T-helper 17 cell (primary cell): ENCODE data around the gene NLRC5. TPM values are rescaled to one million over a fixed set of nuclear protein-coding genes. Genes with fewer than 3 reads are reported as not detected.

Experiments used
- ATAC-seq: fragments of 150-1000 bp; cut with Tn5 transposase; 2 replicates; pipeline ENCODE4 v1.10.0; 2021; ENCODE audit warnings: mild to moderate bottlenecking, moderate library complexity
- DNase-seq, 3 donors: peaks; one replicate each; pipeline versions ENCODE4 v3.0.0 to v3.0.0-alpha.2; 2020 to 2021
- H3K9me3 ChIP-seq: one replicate; pipeline ENCODE4 v1.7.0; 2013; ENCODE audit warnings: low read length, mild to moderate bottlenecking; ENCODE audit not compliant: control insufficient read depth, poor library complexity, severe bottlenecking
- H3K27ac Mint-ChIP-seq: one replicate; pipeline ENCODE4 v1.8.0; 2022; ENCODE audit warnings: mild to moderate bottlenecking, moderate library complexity, mixed read lengths
- H3K27me3 Mint-ChIP-seq: one replicate; pipeline ENCODE4 v1.8.0; 2022; ENCODE audit warnings: mixed read lengths
- H3K36me3 Mint-ChIP-seq: one replicate; pipeline ENCODE4 v1.8.0; 2022; ENCODE audit warnings: low read depth, mixed read lengths
- H3K4me1 Mint-ChIP-seq: one replicate; pipeline ENCODE4 v1.8.0; 2022; ENCODE audit warnings: mild to moderate bottlenecking, mixed read lengths
- H3K4me3 Mint-ChIP-seq: one replicate; pipeline ENCODE4 v1.8.0; 2022; ENCODE audit warnings: mild to moderate bottlenecking, moderate library complexity, mixed read lengths
- total RNA-seq, 4 donors: library from RNA in 2 of 4; stranded (reverse) in 2 of 4; gene quantifications; one replicate each; pipeline ENCODE4 v1.2.3 and lab custom pipeline; 2022 to 2026

Gene NLRC5
- total RNA-seq, 2 donors from 2014 or later, result 381 to 578 TPM

GRCh38 chr16:56950881-56951771 is 38.2 kb upstream of the NLRC5 start:
- H3K27me3 Mint-ChIP-seq, result no peaks in the 10 kb centered on the region
- H3K4me1 Mint-ChIP-seq, result peaks cover 14% of the 10 kb centered on the region
- no peaks in the 10 kb centered on the region for H3K9me3 ChIP-seq
- peaks cover 3% of the 10 kb centered on the region for H3K36me3 Mint-ChIP-seq
- DNase-seq, result peak; percentile 23 to 30 (median 28)
- ATAC-seq, result peak; percentile 79
- peak overlapping the region; percentile 92 for H3K27ac Mint-ChIP-seq
- no peak overlapping the region for H3K4me3 Mint-ChIP-seq

DNA sequence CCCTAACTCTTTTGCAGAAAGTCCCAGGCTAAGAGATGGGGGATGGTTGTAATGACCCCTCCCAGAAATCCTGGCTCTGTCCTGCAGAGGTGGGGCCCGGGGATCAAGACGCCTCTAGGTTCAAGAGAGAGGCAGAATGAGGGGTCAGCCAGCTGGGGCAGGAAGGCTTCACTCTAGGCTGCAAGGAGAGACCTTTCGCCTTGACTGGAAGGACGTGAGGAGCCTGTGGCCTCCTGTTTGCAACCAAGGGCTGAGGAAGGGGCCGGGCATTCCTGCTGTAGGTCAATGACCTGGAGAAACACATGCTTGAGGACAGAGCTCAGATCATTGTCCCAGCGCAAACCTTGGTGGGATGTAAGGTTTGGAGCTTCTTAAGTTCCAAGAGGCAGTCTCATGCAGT is 36.4 kb upstream of the NLRC5 start:
- ATAC-seq, result no peak
- H3K9me3 ChIP-seq, result no peaks in the 10 kb centered on the region
- H3K27me3 Mint-ChIP-seq, result no peaks in the 10 kb centered on the region
- no peaks in the 10 kb centered on the region for H3K36me3 Mint-ChIP-seq
- H3K4me1 Mint-ChIP-seq, result peaks cover 12% of the 10 kb centered on the region
- no peak overlapping the region for H3K4me3 Mint-ChIP-seq
- no peak overlapping the region for H3K27ac Mint-ChIP-seq
- DNase-seq, result no peak

DNA sequence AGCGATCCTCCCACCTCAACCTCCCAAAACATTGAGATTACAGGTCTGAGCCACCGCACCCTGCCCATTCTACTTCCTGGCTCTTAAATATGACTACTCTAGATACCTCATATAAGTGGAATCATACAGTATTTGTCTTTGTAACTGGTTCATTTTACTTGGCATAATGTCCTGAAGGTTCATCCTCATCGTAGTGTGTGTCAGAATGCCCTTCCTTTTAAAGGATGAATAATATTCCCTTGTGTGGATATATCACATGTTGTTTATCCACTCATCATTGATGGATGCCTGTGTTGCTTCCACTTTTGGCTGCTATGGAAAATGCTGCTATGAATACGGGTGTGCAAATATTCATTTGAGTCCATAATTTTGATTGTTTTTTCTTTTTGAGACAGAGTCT is 33.3 kb upstream of the NLRC5 start:
- no peaks in the 10 kb centered on the region for H3K27me3 Mint-ChIP-seq
- no peaks in the 10 kb centered on the region for H3K36me3 Mint-ChIP-seq
- no peaks in the 10 kb centered on the region for H3K9me3 ChIP-seq
- DNase-seq (no peak), ATAC-seq (no peak)
- H3K27ac Mint-ChIP-seq, result no peak overlapping the region
- H3K4me3 Mint-ChIP-seq, result no peak overlapping the region
- H3K4me1 Mint-ChIP-seq, result peaks cover 4% of the 10 kb centered on the region

- H3K4me3 Mint-ChIP-seq, result no peak overlapping the region
- DNase-seq (no peak), ATAC-seq (peak; percentile 52)
- H3K9me3 ChIP-seq, result no peaks in the 10 kb centered on the region
- no peaks in the 10 kb centered on the region for H3K36me3 Mint-ChIP-seq
- no peak overlapping the region for H3K27ac Mint-ChIP-seq
- H3K27me3 Mint-ChIP-seq, result no peaks in the 10 kb centered on the region
- H3K4me1 Mint-ChIP-seq, result no peaks in the 10 kb centered on the region
These were observed 32.6 kb upstream of the NLRC5 start for GRCh38 chr16:56956756-56957155.

DNA sequence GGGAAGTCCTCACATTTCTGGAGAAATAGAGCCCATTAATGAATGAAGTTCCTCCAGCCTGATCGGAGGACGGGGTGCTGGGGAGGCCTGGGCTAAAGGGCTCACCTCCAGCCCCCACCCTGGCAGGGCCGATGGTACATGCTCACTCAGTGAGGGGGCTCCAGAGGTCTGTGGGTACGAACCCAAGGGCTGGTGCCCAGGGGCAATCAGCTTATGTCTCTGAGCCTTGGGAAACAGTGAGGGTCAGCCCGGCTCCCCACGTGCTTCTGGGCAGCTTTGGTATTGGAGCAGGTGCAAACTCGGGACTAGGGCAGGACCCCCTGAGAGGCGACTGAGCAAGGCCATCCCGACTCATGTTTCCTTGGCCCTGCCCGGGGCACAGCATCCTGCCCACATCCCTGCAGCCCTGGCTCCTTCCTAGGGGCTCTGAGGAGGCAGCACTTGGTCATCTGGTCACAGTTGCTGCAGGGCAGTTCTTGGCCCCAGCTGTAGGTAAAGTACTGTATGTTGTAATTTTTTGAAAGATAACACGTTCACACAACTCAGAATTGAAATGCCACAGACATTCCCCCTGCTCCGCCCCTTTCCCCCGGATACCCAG is 28.6 kb upstream of the NLRC5 start:
- Mint-ChIP-seq H3K36me3 (no peaks in the 10 kb centered on the region), H3K4me3 (no peak overlapping the region), H3K4me1 (peaks cover 13% of the 10 kb centered on the region), H3K27ac (no peak overlapping the region), H3K27me3 (no peaks in the 10 kb centered on the region)
- H3K9me3 ChIP-seq, result no peaks in the 10 kb centered on the region
- no peak for DNase-seq
- ATAC-seq, result no peak

GRCh38 chr16:56961386-56961785 is 28.0 kb upstream of the NLRC5 start:
- DNase-seq, result no peak
- H3K9me3 ChIP-seq, result no peaks in the 10 kb centered on the region
- no peak overlapping the region for H3K27ac Mint-ChIP-seq
- H3K4me1 Mint-ChIP-seq, result peaks cover 19% of the 10 kb centered on the region
- no peaks in the 10 kb centered on the region for H3K36me3 Mint-ChIP-seq
- H3K4me3 Mint-ChIP-seq, result no peak overlapping the region
- H3K27me3 Mint-ChIP-seq, result no peaks in the 10 kb centered on the region
- ATAC-seq, result no peak

- ATAC-seq, result no peak
- H3K4me1 Mint-ChIP-seq, result peaks cover 20% of the 10 kb centered on the region
- no peaks in the 10 kb centered on the region for H3K36me3 Mint-ChIP-seq
- no peaks in the 10 kb centered on the region for H3K27me3 Mint-ChIP-seq
- DNase-seq, result no peak
- H3K4me3 Mint-ChIP-seq, result no peak within 1 kb of the TSS
- H3K9me3 ChIP-seq, result no peaks in the 10 kb centered on the region
- H3K27ac Mint-ChIP-seq, result no peak within 1 kb of the TSS
These were observed 27.5 kb upstream of the NLRC5 start, which contains the start of gene CETP for GRCh38 chr16:56961851-56962281. TSS of gene CETP (plus strand) at chr16:56961950. CDS start at chr16:56961980, 30 bp downstream.

GRCh38 chr16:56964243-56965148 is 24.9 kb upstream of the NLRC5 start:
- Mint-ChIP-seq H3K27me3 (no peaks in the 10 kb centered on the region), H3K4me3 (peak overlapping the region; percentile 66), H3K27ac (peak overlapping the region; percentile 88), H3K36me3 (no peaks in the 10 kb centered on the region), H3K4me1 (peaks cover 28% of the 10 kb centered on the region)
- no peaks in the 10 kb centered on the region for H3K9me3 ChIP-seq
- ATAC-seq (peak; percentile 97), DNase-seq (peak; percentile 85 to 95 (median 95))

GRCh38 chr16:56965149-56966092 is 23.9 kb upstream of the NLRC5 start:
- no peak for ATAC-seq
- H3K9me3 ChIP-seq, result no peaks in the 10 kb centered on the region
- Mint-ChIP-seq H3K4me1 (peaks cover 29% of the 10 kb centered on the region), H3K36me3 (no peaks in the 10 kb centered on the region), H3K27ac (peak overlapping the region; percentile 88), H3K27me3 (no peaks in the 10 kb centered on the region), H3K4me3 (no peak overlapping the region)
- no peak for DNase-seq

DNA sequence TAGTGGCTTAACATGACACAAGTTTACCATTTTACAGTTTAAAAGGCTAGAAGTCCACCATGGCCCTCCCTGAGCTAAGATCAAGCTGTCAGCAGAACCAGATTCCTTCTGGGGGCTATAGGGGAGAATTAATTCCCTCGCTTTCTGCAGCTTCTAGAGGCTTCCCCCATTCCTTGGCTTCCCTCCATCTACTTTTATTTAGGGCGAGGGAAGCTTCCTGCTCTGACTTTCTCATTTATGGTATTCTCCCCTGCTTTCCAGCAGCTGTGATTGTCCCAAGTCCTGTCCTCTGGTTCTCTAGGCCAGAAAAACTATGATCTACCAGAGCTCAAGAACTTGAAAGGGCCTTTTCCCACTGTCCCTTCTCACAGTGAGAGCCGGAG is 23.3 kb upstream of the NLRC5 start:
- Mint-ChIP-seq H3K4me1 (peaks cover 32% of the 10 kb centered on the region), H3K4me3 (no peak overlapping the region), H3K36me3 (no peaks in the 10 kb centered on the region), H3K27ac (no peak overlapping the region), H3K27me3 (no peaks in the 10 kb centered on the region)
- H3K9me3 ChIP-seq, result no peaks in the 10 kb centered on the region
- DNase-seq, result no peak
- no peak for ATAC-seq

DNA sequence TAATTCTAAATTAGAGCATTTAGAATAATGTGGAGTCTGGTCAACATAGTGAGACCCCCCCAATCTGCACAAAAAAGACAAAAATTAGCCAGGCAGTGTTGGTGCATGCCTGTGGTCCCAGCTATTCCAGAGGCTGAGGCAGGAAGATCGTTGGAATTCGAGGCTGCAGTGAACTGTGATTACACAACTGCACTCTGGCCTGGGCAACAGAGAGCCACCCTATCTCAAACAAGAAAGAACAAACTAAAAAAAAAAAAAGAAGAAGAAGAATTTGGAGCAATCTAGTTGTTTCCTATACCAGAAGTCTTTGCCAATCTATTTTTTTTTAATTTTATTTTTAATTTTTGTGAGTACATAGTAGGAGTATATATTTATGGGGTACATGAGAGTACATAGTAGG is 21.6 kb upstream of the NLRC5 start:
- H3K9me3 ChIP-seq, result no peaks in the 10 kb centered on the region
- no peaks in the 10 kb centered on the region for H3K36me3 Mint-ChIP-seq
- DNase-seq (no peak), ATAC-seq (no peak)
- H3K4me1 Mint-ChIP-seq, result peaks cover 37% of the 10 kb centered on the region
- H3K27ac Mint-ChIP-seq, result peak overlapping the region; percentile 45
- H3K4me3 Mint-ChIP-seq, result no peak overlapping the region
- H3K27me3 Mint-ChIP-seq, result no peaks in the 10 kb centered on the region

DNA sequence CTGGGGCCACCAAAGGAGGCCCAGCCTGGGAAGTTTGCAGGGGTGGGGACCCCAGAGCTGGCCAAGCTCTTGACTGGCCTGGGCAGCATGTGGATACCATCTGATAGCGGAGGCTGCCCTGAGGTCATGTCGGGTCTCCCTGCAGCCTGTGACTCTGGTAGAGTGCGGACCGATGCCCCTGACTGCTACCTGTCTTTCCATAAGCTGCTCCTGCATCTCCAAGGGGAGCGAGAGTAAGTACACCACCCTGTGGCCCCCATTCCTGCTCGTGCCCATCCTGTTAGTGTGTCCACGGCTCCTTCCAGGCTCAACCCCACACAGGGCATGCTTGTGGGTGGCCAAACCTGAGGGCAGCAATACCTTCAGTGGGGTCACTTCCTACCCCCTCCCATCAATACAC is 19.6 kb upstream of the NLRC5 start:
- Mint-ChIP-seq H3K4me3 (no peak overlapping the region), H3K36me3 (no peaks in the 10 kb centered on the region), H3K27me3 (no peaks in the 10 kb centered on the region), H3K4me1 (peaks cover 41% of the 10 kb centered on the region), H3K27ac (peak overlapping the region; percentile 93)
- no peaks in the 10 kb centered on the region for H3K9me3 ChIP-seq
- DNase-seq, result no peak
- ATAC-seq, result no peak
